HFFc6 (cell line): ENCODE results near the gene MROH2A. TPM values are rescaled to one million over a fixed set of nuclear protein-coding genes. Genes with fewer than 3 reads are reported as not detected.
"Not testable (repeated sequence)": the region's sequence is repeated elsewhere in the genome, so short reads cannot be mapped to it uniquely, and the experiment has no call there.

Experiments
- DNase-seq: peaks from one replicate; pipeline ENCODE4 v3.0.0-alpha.2; 2018
- H3K27ac Mint-ChIP-seq: 2 replicates; pipeline ENCODE4 v1.8.0; 2020; ENCODE audit warnings: mild to moderate bottlenecking, mixed read lengths
- H3K27me3 Mint-ChIP-seq: 2 replicates; pipeline ENCODE4 v1.8.0; 2021; ENCODE audit warnings: mild to moderate bottlenecking, moderate library complexity, mixed read lengths; ENCODE audit not compliant: insufficient read depth
- H3K36me3 Mint-ChIP-seq: 2 replicates; pipeline ENCODE4 v1.8.0; 2021; ENCODE audit warnings: low read depth, mixed read lengths
- H3K4me1 Mint-ChIP-seq: 2 replicates; pipeline ENCODE4 v1.8.0; 2020; ENCODE audit warnings: low read depth, mixed read lengths
- H3K4me3 Mint-ChIP-seq: 2 replicates; pipeline ENCODE4 v1.8.0; 2020; ENCODE audit warnings: mild to moderate bottlenecking, moderate library complexity, mixed read lengths
- H3K9me3 Mint-ChIP-seq: 2 replicates; pipeline ENCODE4 v1.8.0; 2020; ENCODE audit warnings: mild to moderate bottlenecking, mixed read lengths
- long read RNA-seq: library from polyadenylated mRNA; unstranded; transcript quantifications from one replicate; pipeline ENCODE4 v2.0.0, GENCODE V29; 2019
- total RNA-seq, 6 experiments: library from RNA; stranded (reverse); fragmentation: NEBNext Ultra II Directional; extraction: Animal tissue kit (Norgen Biotek cat#: 25700); gene quantifications; 2 replicates in 1 of 6; 3 replicates in 5 of 6; pipeline ENCODE4 v1.2.3, GENCODE V29; 2021
- TF ChIP-seq, protein P1 (sequence below): fragments of 200-600 bp; sonication (generic); IDR thresholded peaks from 2 replicates; pipeline ENCODE4 v1.5.0; 2021; ENCODE audit warnings: antibody characterized with exemption, mild to moderate bottlenecking

Gene MROH2A, protein sequence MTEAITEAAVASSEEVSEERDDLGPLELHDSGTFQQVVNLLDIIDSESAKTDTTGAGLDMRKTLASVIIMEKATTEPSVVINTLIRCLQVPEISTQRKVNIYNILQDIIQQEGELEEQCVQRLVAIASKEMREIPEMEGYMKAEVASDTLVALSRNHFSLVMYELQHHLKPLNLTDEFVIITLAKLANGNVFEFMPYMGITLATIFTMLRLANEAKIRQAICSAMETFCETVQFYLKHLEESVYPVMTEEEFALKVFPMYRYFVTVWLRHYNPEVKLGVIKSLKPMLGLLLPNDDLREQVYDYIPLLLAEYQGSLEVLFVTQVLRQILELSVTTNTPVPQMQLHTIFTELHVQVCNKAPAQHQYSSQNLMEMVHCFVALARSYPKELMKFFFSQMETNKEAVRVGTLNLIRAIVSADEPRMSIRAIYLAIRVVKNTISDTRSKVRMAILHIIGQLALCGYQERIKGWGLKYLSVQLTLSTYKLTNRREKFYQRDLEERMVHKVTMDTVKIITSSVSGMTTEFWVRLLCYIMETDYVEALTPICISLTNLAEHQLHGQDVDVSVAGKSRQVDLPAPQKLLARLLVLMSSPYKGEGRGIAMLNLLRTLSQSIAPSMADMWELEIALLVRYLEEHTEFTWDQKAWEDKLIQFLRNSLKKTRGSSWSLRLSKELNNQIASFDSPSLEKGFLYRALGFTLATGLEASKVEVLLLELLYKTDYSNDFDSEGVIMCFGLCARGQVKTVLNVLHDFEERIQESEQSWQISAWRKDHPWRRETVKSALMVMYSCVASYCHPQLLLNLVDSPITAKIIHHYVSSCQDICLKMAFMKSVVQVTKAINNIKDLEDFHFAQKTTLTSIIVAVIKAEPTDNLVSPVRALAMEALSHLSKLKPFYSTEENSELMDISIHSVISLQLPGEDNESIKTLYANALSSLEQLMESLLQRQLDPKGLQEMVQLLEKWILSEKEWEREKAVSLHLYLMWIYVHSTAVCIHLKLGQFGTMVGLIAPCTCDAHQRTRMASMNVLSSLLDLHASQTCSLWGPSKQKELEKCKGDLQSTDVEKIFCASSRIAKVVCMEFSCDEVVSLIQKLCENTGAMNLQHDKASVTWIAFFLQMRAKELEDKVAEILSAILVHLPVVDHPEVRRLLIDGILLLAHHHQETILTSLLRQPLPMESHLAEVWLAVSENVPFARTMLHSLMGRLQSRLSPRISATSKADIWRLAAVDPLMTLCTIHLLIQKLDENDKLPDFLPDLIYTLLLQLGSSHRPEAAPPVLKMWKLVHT (N-terminal part only)
- not detected for total RNA-seq
- long read RNA-seq, result 0 reads

DNA sequence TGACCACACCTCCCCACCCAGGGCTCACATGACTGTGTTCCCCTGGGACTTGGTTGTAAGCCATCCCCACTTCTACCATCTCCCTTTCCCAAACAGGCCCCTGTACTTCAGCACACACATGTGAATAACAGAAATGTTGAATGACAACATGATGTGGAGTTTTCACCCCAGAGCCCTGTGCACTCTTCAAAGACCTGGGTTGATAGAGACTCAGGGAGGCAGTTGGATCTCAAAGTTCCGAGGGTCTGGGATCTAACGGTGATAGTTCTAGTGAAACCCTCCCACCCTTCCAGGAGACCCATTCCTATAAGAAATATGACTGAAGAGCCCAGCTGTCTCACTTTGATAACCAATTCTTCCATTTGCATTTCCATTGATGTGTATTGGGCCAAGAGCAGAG lies at the start of gene MROH2A:
Gene MROH2A (plus strand): TSS at position 301 of the 400 bp plus-strand sequence. CDS start 1,029 bp downstream, outside the sequence.
- Mint-ChIP-seq H3K27ac (no peak within 1 kb of the TSS), H3K27me3 (peaks cover 2% of the 10 kb centered on the region; the same call in 1 of the 2 replicates), H3K9me3 (peaks cover 23% of the 10 kb centered on the region), H3K4me1 (no peaks in the 10 kb centered on the region), H3K36me3 (no peaks in the 10 kb centered on the region), H3K4me3 (no peak within 1 kb of the TSS)
- TF ChIP-seq, protein P1, sequence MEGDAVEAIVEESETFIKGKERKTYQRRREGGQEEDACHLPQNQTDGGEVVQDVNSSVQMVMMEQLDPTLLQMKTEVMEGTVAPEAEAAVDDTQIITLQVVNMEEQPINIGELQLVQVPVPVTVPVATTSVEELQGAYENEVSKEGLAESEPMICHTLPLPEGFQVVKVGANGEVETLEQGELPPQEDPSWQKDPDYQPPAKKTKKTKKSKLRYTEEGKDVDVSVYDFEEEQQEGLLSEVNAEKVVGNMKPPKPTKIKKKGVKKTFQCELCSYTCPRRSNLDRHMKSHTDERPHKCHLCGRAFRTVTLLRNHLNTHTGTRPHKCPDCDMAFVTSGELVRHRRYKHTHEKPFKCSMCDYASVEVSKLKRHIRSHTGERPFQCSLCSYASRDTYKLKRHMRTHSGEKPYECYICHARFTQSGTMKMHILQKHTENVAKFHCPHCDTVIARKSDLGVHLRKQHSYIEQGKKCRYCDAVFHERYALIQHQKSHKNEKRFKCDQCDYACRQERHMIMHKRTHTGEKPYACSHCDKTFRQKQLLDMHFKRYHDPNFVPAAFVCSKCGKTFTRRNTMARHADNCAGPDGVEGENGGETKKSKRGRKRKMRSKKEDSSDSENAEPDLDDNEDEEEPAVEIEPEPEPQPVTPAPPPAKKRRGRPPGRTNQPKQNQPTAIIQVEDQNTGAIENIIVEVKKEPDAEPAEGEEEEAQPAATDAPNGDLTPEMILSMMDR, result no peak
- DNase-seq, result no peak

DNA sequence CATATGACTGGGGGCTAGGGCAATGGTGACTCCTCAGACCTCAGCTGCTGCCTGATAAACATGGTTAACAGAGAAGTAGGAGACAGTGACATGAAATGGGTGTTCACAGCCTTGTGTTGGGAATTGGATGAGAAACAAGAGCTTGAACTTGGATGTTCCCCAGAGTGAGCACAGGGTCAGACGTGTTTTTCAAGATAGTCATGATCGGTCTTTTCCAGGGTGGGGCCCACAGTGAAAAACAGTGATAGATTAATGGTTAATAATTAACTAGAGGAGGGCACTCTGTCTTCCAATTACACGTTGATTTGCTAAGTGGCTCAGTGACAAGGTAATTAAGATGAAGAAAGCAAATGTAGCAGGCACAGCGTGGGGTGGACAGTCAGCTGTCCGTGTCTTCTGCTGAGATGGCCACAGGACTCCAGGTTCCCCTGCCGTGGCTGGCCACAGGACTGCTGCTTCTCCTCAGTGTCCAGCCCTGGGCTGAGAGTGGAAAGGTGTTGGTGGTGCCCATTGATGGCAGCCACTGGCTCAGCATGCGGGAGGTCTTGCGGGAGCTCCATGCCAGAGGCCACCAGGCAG lies 49.3 kb upstream of the MROH2A start, which contains the start of gene UGT1A3:
Gene UGT1A3 (plus strand): TSS at position 320 of the 579 bp plus-strand sequence. CDS start 85 bp downstream, at position 405.
- DNase-seq, result no peak
- H3K27ac Mint-ChIP-seq, result no peak within 1 kb of the TSS

DNA sequence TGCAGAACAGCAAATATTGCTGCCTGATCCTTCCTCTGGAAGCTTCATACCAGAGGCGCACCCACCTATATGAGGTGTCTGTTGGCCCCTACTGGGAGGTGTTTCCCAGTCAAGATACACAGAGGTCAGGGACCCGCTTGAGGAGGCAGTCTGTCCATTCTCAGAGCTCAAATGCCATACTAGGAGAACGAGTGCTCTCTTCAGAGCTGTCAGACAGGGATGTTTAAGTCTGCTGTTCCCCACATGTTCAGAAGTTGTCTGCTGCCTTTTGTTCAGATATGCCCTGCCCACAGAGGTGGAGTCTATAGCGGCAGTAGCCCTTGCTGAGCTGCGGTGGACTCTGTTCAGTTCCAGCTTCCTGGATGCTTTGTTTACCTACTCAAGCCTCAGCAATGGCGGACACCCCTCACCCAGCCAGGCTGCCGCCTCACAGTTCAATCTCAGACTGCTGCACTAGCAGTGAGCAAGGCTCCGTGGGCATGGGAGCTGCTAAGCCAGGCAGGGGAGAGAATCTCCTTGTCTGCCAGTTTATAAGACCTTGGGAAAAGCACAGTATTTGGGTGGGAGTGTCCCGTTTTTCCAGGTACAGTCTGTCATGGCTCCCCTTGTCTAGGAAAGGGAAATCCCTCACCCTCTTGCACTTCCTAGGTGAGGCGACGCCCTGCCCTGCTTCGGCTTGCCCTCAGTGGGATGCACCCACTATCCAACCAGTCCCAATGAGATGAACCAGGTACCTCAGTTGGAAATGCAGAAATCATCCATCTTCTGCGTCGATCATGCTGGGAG lies 41.1 kb upstream of the MROH2A start:
- H3K4me1 Mint-ChIP-seq, DNase-seq, H3K9me3 Mint-ChIP-seq, H3K27me3 Mint-ChIP-seq, H3K4me3 Mint-ChIP-seq, H3K36me3 Mint-ChIP-seq, H3K27ac Mint-ChIP-seq: not testable (repeated sequence)

More for the DNA sequence above, 49.3 kb upstream of the MROH2A start, which contains the start of gene UGT1A3:
- no peaks in the 10 kb centered on the region for H3K4me1 Mint-ChIP-seq
- H3K9me3 Mint-ChIP-seq, result peaks cover 4% of the 10 kb centered on the region
- H3K4me3 Mint-ChIP-seq, result no peak within 1 kb of the TSS
- TF ChIP-seq, protein P1, result no peak
- no peaks in the 10 kb centered on the region for H3K36me3 Mint-ChIP-seq
- no peaks in the 10 kb centered on the region; the same call in 1 of the 2 replicates for H3K27me3 Mint-ChIP-seq

DNA sequence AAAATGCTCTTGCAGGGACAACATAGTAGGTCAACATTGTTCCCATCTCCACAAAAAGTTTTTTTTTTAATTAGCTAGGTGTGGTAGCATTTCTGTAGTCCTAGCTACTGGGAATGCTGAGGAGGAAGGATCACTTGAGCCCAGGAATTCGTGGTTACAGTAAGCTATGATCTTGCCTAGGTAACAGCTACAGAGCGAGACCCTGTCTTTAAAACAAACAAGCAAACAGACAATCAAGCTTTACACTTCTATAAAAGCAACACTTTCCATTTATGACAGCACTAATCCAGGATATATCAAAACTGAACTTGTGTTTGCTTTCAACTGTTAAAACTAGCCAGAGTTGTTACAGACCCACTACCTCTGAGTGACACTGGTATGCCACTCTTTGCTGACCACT lies 37.3 kb upstream of the MROH2A start:
- no peaks in the 10 kb centered on the region for H3K36me3 Mint-ChIP-seq

More for the DNA sequence above, 37.3 kb upstream of the MROH2A start:
- Mint-ChIP-seq H3K4me3 (no peak overlapping the region), H3K9me3 (peaks cover 10% of the 10 kb centered on the region; the same call in 1 of the 2 replicates), H3K27ac (no peak overlapping the region), H3K27me3 (peaks cover 13% of the 10 kb centered on the region), H3K4me1 (no peaks in the 10 kb centered on the region)
- TF ChIP-seq, protein P1, result no peak
- no peak for DNase-seq
